ENCODE results near the gene RNF135.

The RNF135 gene

GRCh38 chr17:31048780-31049179 is 77.9 kb downstream of the RNF135 start:
- no peak overlapping the region for H3K27ac Mint-ChIP-seq

More at GRCh38 chr17:31048780-31049179, 77.9 kb downstream of the RNF135 start:
- DNase-seq = no peak
- H3K9me3 Mint-ChIP-seq = no peaks in the 10 kb centered on the region
- H3K4me1 Mint-ChIP-seq (ENCODE audit: low read depth) = peaks cover 6% of the 10 kb centered on the region
- no peaks in the 10 kb centered on the region for H3K27me3 Mint-ChIP-seq
- no peak overlapping the region for H3K4me3 Mint-ChIP-seq
- no peaks in the 10 kb centered on the region for H3K36me3 Mint-ChIP-seq (ENCODE audit: low read depth)

Data from activated T-cell treated with anti-CD3 and anti-CD28 coated beads, Interleukin-2, amount 50 U/mL, for 24 hours (primary cell).